SU-DHL-6 (cell line): ENCODE data around the gene AKIRIN2.
"Not testable (repeated sequence)": the region's sequence is repeated elsewhere in the genome, so short reads cannot be mapped to it uniquely, and the experiment has no call there.

ENCODE experiments used
- H2AFZ ChIP-seq: fragments of 200-600 bp; sonication (generic); 2 replicates; pipeline ENCODE4 v1.6.1; 2014; ENCODE audit warnings: low read depth, mild to moderate bottlenecking, moderate library complexity, mixed read lengths, antibody characterized with exemption, low read length; ENCODE audit not compliant: severe bottlenecking
- H3F3A ChIP-seq: fragments of 200-600 bp; shearing (Covaris generic); 2 replicates; pipeline ENCODE4 v1.6.0; 2016; ENCODE audit warnings: antibody characterized with exemption, mild to moderate bottlenecking; ENCODE audit not compliant: insufficient read depth
- H3K27ac ChIP-seq: fragments of 200-600 bp; sonication (generic); 2 replicates; pipeline ENCODE4 v1.5.1; 2016; ENCODE audit warnings: low read depth, mild to moderate bottlenecking, low read length, moderate library complexity, mixed read lengths
- H3K27me3 ChIP-seq: fragments of 200-600 bp; sonication (generic), shearing (Covaris generic); 2 replicates; pipeline ENCODE4 v1.6.0; 2014; ENCODE audit warnings: mild to moderate bottlenecking, low read length
- H3K36me3 ChIP-seq: fragments of 200-600 bp; sonication (generic); 2 replicates; pipeline ENCODE4 v1.6.1; 2014; ENCODE audit warnings: mild to moderate bottlenecking, low read length, mixed read lengths
- H3K4me2 ChIP-seq: fragments of 300-600, 200-600 bp; shearing (Covaris generic), sonication (generic); 2 replicates; pipeline ENCODE4 v1.6.0; 2014; ENCODE audit warnings: low read length, low read depth, mild to moderate bottlenecking; ENCODE audit not compliant: poor library complexity, severe bottlenecking
- H3K4me3 ChIP-seq: fragments of 200-600 bp; sonication (generic); 2 replicates; pipeline ENCODE4 v1.5.1; 2014; ENCODE audit warnings: antibody characterized with exemption, low read length, mild to moderate bottlenecking, mixed read lengths; ENCODE audit not compliant: insufficient read depth, poor library complexity, severe bottlenecking
- H3K79me2 ChIP-seq: fragments of 200-600 bp; sonication (generic); 2 replicates; pipeline ENCODE4 v1.6.1; 2014; ENCODE audit warnings: mild to moderate bottlenecking, low read length, moderate library complexity; ENCODE audit not compliant: insufficient read depth
- H3K9ac ChIP-seq: fragments of 200-600 bp; sonication (generic); 2 replicates; pipeline ENCODE4 v1.7.0; 2014; ENCODE audit warnings: mild to moderate bottlenecking, low read length
- H3K9me2 ChIP-seq: fragments of 200-600 bp; sonication (generic); replicated peaks from 2 replicates; pipeline ENCODE4 v1.6.1; 2014; ENCODE audit warnings: low read length; ENCODE audit not compliant: insufficient read depth
- H3K9me3 ChIP-seq: fragments of 200-600 bp; sonication (generic); 2 replicates; pipeline ENCODE4 v1.6.1; 2014; ENCODE audit warnings: low read length, mixed read lengths; ENCODE audit not compliant: insufficient read depth
- H4K20me1 ChIP-seq: fragments of 200-600 bp; sonication (generic); 2 replicates; pipeline ENCODE4 v1.6.1; 2014; ENCODE audit warnings: low read depth, mild to moderate bottlenecking, antibody characterized with exemption, low read length, moderate library complexity, mixed read lengths
- CTCF ChIP-seq: fragments of 200-600 bp; sonication (generic); IDR thresholded peaks from one replicate; pipeline ENCODE4 v1.5.1; 2017; ENCODE audit warnings: antibody characterized with exemption, mild to moderate bottlenecking, low read length, moderate library complexity; ENCODE audit not compliant: insufficient read depth, poor library complexity, severe bottlenecking
- EZH2phosphoT487 ChIP-seq: fragments of 200-600 bp; sonication (generic), shearing (Covaris generic); conservative IDR thresholded peaks from 2 replicates; pipeline ENCODE4 v1.6.1; 2018; ENCODE audit warnings: mild to moderate bottlenecking, antibody characterized with exemption, low read length, moderate library complexity, mixed read lengths

The AKIRIN2 gene

DNA sequence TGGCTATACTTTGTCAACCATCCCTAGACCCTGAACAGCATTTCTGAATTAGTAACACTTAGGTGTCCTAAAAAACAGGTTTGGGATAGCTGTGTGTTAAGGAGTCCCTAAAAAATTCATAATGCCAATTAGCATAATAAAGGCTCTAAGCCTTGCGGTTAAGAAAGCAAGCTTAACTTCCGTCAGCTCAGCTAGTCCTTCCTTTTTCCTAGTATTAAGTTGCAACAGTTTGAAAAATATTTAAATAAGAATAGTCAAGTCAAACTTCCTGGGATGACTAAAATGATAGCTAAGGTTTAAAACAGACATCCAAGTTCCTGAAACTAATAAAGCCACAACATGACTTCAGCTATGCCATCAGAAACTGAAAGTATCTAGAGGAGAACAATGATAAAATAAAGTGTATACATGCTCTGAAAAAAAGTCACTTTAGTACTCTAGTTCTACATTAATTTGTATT is 3.5 kb downstream of the AKIRIN2 start:
- no peak overlapping the region for H2AFZ ChIP-seq
- peaks cover 17% of the 10 kb centered on the region for H3F3A ChIP-seq
- H3K9me2 ChIP-seq = no peaks in the 10 kb centered on the region
- H3K9ac ChIP-seq = peak overlapping the region; percentile 92
- H3K27me3 ChIP-seq = no peaks in the 10 kb centered on the region
- H3K4me3 ChIP-seq = peak overlapping the region; percentile 89
- peaks cover 36% of the 10 kb centered on the region for H3K36me3 ChIP-seq
- H3K9me3 ChIP-seq = no peaks in the 10 kb centered on the region
- peak overlapping the region; percentile 43 for H3K27ac ChIP-seq
- TF ChIP-seq CTCF = no peak
- TF ChIP-seq EZH2phosphoT487 = no peak
- H3K79me2 ChIP-seq = peaks cover 84% of the 10 kb centered on the region
- peaks cover 53% of the 10 kb centered on the region for H4K20me1 ChIP-seq
- peak overlapping the region; percentile 97 for H3K4me2 ChIP-seq

GRCh38 chr6:87697581-87698546 is 4.2 kb downstream of the AKIRIN2 start:
- Histone ChIP-seq H3K4me3 (peak overlapping the region; percentile 89), H3K36me3 (peaks cover 36% of the 10 kb centered on the region), H3K79me2 (peaks cover 92% of the 10 kb centered on the region), H2AFZ (no peak overlapping the region), H3K27ac (peak overlapping the region; percentile 43; the same call in 1 of the 2 replicates), H4K20me1 (peaks cover 53% of the 10 kb centered on the region), H3K4me2 (peak overlapping the region; percentile 97), H3F3A (peaks cover 17% of the 10 kb centered on the region), H3K9me3 (no peaks in the 10 kb centered on the region), H3K27me3 (no peaks in the 10 kb centered on the region), H3K9me2 (no peaks in the 10 kb centered on the region), H3K9ac (peak overlapping the region; percentile 92)
- TF ChIP-seq CTCF (no peak), EZH2phosphoT487 (no peak)

- Histone ChIP-seq H4K20me1 (peaks cover 58% of the 10 kb centered on the region), H3F3A (peaks cover 15% of the 10 kb centered on the region), H3K4me3 (peak overlapping the region; percentile 89), H3K36me3 (peaks cover 40% of the 10 kb centered on the region), H3K79me2 (peaks cover 100% of the 10 kb centered on the region), H3K4me2 (peak overlapping the region; percentile 97)
- not testable (repeated sequence) for H2AFZ ChIP-seq, H3K27me3 ChIP-seq, H3K9me2 ChIP-seq, H3K27ac ChIP-seq, H3K9me3 ChIP-seq, H3K9ac ChIP-seq
Observed at GRCh38 chr6:87696817-87697216, 5.2 kb downstream of the AKIRIN2 start.

- H3K27ac ChIP-seq = no peak overlapping the region
- no peak overlapping the region for H3K9ac ChIP-seq
- H3K36me3 ChIP-seq = peaks cover 22% of the 10 kb centered on the region
- H3F3A ChIP-seq = peaks cover 10% of the 10 kb centered on the region; the same call in 1 of the 2 replicates
- peaks cover 100% of the 10 kb centered on the region for H3K79me2 ChIP-seq
- TF ChIP-seq CTCF (no peak), EZH2phosphoT487 (no peak)
- H3K4me2 ChIP-seq = peak overlapping the region; percentile 3
- no peak overlapping the region for H2AFZ ChIP-seq
- peaks cover 29% of the 10 kb centered on the region for H4K20me1 ChIP-seq
- no peaks in the 10 kb centered on the region for H3K9me2 ChIP-seq
- H3K27me3 ChIP-seq = no peaks in the 10 kb centered on the region
- H3K4me3 ChIP-seq = no peak overlapping the region
- no peaks in the 10 kb centered on the region for H3K9me3 ChIP-seq
Observed at GRCh38 chr6:87692086-87692485, 9.9 kb downstream of the AKIRIN2 start.
